Breast epithelium (tissue), 3 donors: Measurements from ENCODE around the gene JMJD1C.

Experiments
- CTCF ChIP-seq, 3 donors: fragments of 450-650 bp; IDR thresholded peaks; one replicate each; pipeline ENCODE4 v1.5.1; 2016 to 2017; ENCODE audit warnings: antibody characterized with exemption in 3 of 3, mild to moderate bottlenecking in 3 of 3, moderate library complexity in 3 of 3
- POLR2A ChIP-seq: fragments of 450-650 bp; IDR thresholded peaks from one replicate; pipeline ENCODE4 v1.6.1; 2016; ENCODE audit warnings: antibody characterized with exemption, mild to moderate bottlenecking, moderate library complexity
- POLR2AphosphoS5 ChIP-seq, 3 donors: sonication (generic); formaldehyde crosslinking; IDR thresholded peaks; one replicate each; pipeline ENCODE4 v1.6.1; 2017; ENCODE audit warnings: antibody characterized with exemption in 3 of 3

GRCh38 chr10:63365976-63366765 is 99.6 kb downstream of the JMJD1C start:
- no peak for TF ChIP-seq CTCF (IDR thresholded peaks at IDR 0.05)
- no peak for TF ChIP-seq POLR2A
- no peak for TF ChIP-seq POLR2AphosphoS5 (IDR thresholded peaks at IDR 0.05)
